Cardiac fibroblast (primary cell): Measurements from ENCODE around the gene OSM.
A peak's percentile ranks its signal among the peaks of the same experiment; 100 is the strongest.
"Not testable (repeated sequence)": the region's sequence is repeated elsewhere in the genome, so short reads cannot be mapped to it uniquely, and the experiment has no call there.

Source experiments
- DNase-seq, 2 donors: peaks; one replicate each; pipeline versions ENCODE4 v3.0.0 to v3.0.0-alpha.2; 2010; ENCODE audit warnings: low read depth in 2 of 2
- H3K4me3 ChIP-seq, 2 donors: replicated peaks in 1 of 2; 1 replicate in 1 of 2; 2 replicates in 1 of 2; pipeline ENCODE4 v1.5.1; 2011; ENCODE audit warnings: low read depth in 2 of 2, low read length in 2 of 2, mild to moderate bottlenecking in 2 of 2, moderate library complexity in 1 of 2
- CTCF ChIP-seq: IDR thresholded peaks from one replicate; pipeline ENCODE4 v1.5.1; 2011; ENCODE audit warnings: low read depth, mild to moderate bottlenecking, low read length, inconsistent platforms

The OSM gene

GRCh38 chr22:30239488-30240405 is 26.9 kb downstream of the OSM start:
- no peak for TF ChIP-seq CTCF
- DNase-seq, result peak in 1 of 2 donors; percentile 72
- H3K4me3 ChIP-seq, result no peak overlapping the region

GRCh38 chr22:30238661-30239487 is 27.8 kb downstream of the OSM start:
- DNase-seq, result peak; percentile 70 to 76
- no peak for TF ChIP-seq CTCF
- H3K4me3 ChIP-seq, result no peak overlapping the region

GRCh38 chr22:30238136-30238535 is 28.5 kb downstream of the OSM start:
- no peak for DNase-seq
- TF ChIP-seq CTCF, result no peak

GRCh38 chr22:30236875-30237274 is 29.8 kb downstream of the OSM start:
- no peak for DNase-seq
- H3K4me3 ChIP-seq, result no peak overlapping the region
- no peak for TF ChIP-seq CTCF

More at GRCh38 chr22:30238136-30238535, 28.5 kb downstream of the OSM start:
- H3K4me3 ChIP-seq, result no peak overlapping the region

GRCh38 chr22:30235687-30236170 is 30.9 kb downstream of the OSM start:
- no peak for TF ChIP-seq CTCF
- H3K4me3 ChIP-seq, result no peak overlapping the region
- DNase-seq, result peak in 1 of 2 donors; percentile 77

- TF ChIP-seq CTCF, result no peak
- peak in 1 of 2 donors; percentile 76 for DNase-seq
- H3K4me3 ChIP-seq, result no peak overlapping the region
These were observed 31.7 kb downstream of the OSM start for GRCh38 chr22:30234786-30235470.

- not testable (repeated sequence) for H3K4me3 ChIP-seq, DNase-seq
These were observed 32.3 kb downstream of the OSM start for GRCh38 chr22:30234325-30234724.
